ENCODE data around the gene LZTR1. TPM values are rescaled to one million over a fixed set of nuclear protein-coding genes. Genes with fewer than 3 reads are reported as not detected.

The LZTR1 gene
- total RNA-seq, 1 experiment from 2014 or later: 40.2 TPM

Small RNAs within 50 kb of the gene (microRNA-seq; reads per million reads assigned to microRNA genes)
- not detected for gene MIR649 (ENCODE audit: unreplicated experiment)

Other genes with a start within 250 kb of the LZTR1 start
- gene SERPIND1, start 208.2 kb upstream of the LZTR1 start, total RNA-seq (2021; ENCODE audit: unreplicated experiment): 0.18 TPM
- 54.3 TPM for gene PI4KA, start 123.5 kb upstream of the LZTR1 start, total RNA-seq (2021; ENCODE audit: unreplicated experiment)
- gene SNAP29, start 123.3 kb upstream of the LZTR1 start, total RNA-seq (2021; ENCODE audit: unreplicated experiment): 24.5 TPM
- gene CRKL, start 64.9 kb upstream of the LZTR1 start, total RNA-seq (2021; ENCODE audit: unreplicated experiment): 59.4 TPM
- 2.7 TPM for gene AIFM3, start 15.0 kb upstream of the LZTR1 start, total RNA-seq (2021; ENCODE audit: unreplicated experiment)
- 23.5 TPM for gene THAP7, start 19.8 kb downstream of the LZTR1 start, total RNA-seq (2021; ENCODE audit: unreplicated experiment)
- 0.46 TPM for gene P2RX6, start 32.9 kb downstream of the LZTR1 start, total RNA-seq (2021; ENCODE audit: unreplicated experiment)
- gene SLC7A4, start 50.3 kb downstream of the LZTR1 start, total RNA-seq (2021; ENCODE audit: unreplicated experiment): not detected
- gene LRRC74B, start 63.6 kb downstream of the LZTR1 start, total RNA-seq (2021; ENCODE audit: unreplicated experiment): not detected

Measured in Panc1 (cell line).